GM19467 (cell line): ENCODE results near the gene GHRHR.

Source experiments
- ATAC-seq: cut with Tn5 transposase; IDR thresholded peaks from one replicate; pipeline ENCODE4 v1.9.1; 2021; ENCODE audit warnings: mild to moderate bottlenecking, moderate library complexity; ENCODE audit not compliant: unreplicated experiment

Gene GHRHR

GRCh38 chr7:30965883-30966282, 2.1 kb downstream of the GHRHR start:
- no peak for ATAC-seq

GRCh38 chr7:30968294-30968693, 4.5 kb downstream of the GHRHR start:
- no peak for ATAC-seq

DNA sequence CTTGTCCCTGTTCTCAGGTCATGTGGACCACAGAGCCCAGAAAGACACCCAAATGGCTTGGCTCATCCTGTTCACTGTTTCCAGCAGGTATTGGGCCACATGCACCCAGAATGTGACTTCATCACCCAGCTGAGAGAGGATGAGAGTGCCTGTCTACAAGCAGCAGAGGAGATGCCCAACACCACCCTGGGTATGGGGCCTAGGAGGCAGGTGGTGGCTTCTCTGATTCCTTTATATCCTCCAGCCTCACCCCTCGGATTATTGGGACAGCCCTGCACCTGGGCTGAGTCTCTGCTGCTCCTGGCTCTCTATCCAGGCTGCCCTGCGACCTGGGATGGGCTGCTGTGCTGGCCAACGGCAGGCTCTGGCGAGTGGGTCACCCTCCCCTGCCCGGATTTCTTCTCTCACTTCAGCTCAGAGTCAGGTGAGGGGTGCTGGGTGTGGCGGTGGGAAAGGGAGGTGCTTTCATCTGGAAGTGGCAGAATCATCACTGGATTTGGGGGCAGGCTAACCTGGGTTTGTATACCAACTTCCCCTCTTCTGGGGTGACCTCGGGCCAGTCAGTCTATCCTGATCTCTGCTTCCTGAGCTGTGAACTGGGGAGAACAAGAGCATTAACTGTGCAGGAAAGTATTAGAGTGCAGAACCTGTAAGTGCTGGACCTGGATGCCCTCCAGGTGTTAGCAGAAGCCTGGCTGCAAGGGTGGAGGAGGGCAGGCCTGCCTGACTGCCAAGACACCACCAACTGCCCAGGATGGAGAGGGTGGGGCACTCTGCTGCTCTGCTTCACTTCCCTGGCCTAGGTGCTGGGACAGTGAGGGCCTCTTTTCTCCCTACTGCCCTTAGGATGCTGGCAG, 5.2 kb downstream of the GHRHR start:
- no peak for ATAC-seq

GRCh38 chr7:30969604-30969970, 5.8 kb downstream of the GHRHR start:
- no peak for ATAC-seq

DNA sequence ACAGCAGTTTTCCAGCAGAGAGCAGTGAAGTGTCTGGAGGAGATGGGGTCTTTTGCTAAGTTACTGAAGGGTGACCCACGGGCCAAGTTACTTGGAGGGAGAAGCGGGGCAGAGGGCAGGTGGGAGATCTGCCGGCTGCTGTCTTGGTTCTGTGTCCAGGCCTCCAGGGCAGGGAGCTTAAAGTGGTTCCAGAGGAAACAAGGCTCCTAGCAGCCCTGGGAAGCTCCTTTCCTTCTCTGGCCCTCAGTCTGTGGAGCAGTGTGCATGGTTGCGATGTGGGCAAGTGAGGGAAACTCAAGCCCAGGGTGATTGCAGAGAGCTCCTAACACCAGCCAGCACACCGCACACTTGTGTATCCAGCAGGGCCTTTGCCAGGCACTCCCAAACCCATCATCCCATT, 6.3 kb downstream of the GHRHR start:
- no peak for ATAC-seq

GRCh38 chr7:30970594-30971094, 6.9 kb downstream of the GHRHR start:
- no peak for ATAC-seq

DNA sequence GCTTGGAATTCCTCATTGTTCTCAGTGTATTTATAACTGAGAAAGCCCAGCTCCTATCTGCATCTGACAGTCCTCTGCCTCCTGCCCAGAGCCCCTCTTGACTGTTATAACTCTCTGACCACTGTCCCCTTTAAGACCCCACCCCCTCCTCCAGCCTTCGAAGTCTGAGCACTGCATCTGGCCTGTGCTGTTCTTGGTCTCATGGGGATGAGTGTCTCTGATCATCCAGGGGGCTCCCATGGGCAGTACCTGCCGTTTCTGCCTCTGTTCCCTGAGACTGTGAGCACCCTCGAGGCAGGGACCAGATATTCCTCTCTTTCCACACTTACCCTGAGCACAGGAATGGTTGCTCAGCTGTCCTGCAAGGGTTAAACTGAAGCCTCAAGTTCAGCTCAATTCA, 7.7 kb downstream of the GHRHR start:
- no peak for ATAC-seq

DNA sequence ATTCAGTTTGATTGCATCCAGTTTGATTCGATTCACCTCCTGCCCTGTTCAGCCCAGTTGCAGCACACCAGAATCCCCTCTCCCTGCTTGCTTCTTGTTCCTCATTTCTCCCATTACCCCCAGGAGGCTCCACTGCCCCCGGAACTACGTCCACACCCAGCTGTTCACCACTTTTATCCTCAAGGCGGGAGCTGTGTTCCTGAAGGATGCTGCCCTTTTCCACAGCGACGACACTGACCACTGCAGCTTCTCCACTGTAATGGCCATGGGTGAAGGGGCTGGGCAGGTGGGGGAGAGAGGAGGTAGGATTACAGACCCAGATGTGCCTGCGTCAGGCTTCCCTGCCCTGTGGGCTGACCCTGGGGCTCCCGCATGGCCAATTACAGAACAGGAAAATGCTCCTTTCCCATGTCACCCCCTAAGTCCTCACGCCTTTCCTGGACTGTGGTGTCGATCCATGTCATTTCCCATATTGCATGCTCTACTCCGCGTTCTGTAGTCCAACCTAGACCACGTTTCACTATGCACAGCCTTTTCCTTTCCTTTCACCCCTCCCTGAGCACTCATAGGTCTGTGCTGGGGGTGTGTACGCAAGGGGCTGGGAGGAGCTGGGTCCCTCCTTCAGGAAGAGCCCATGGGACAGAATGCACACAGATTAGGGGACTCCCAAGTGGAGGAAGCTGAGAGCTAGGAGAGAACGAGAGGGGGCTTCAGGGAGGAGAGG, 8.2 kb downstream of the GHRHR start:
- no peak for ATAC-seq

- ATAC-seq, result no peak
Observed at GRCh38 chr7:30973292-30973691, 9.5 kb downstream of the GHRHR start.

DNA sequence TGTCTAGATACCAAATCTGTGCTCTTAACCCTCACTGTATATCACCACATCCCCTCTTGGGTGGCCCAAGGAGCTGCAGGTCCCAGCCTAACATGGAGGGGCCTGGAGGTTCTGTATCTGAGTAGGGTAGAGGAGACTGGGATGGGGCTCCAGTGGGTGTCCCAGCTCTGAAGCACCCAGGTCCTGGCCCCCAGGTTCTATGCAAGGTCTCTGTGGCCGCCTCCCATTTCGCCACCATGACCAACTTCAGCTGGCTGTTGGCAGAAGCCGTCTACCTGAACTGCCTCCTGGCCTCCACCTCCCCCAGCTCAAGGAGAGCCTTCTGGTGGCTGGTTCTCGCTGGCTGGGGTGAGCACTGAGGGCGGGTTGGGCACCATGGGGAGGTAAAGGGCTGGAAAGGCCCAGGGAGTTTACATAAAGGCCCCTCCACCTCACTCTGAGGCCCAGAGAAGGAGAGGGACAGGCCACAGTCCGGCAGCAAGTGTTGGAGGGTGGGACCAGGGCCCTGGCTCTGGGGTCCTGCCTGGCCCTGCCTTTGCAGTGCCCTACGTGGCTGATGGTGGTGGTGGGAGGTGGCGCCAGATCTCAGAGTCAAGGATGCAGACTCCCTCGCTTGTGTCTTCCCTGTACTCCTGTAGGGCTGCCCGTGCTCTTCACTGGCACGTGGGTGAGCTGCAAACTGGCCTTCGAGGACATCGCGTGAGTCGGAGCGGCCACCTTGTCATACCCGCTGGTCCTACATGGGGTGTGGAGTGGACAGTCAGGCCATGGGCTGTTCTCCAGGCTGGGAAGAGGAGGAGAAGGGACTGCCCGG, 10.2 kb downstream of the GHRHR start:
- ATAC-seq, result no peak

DNA sequence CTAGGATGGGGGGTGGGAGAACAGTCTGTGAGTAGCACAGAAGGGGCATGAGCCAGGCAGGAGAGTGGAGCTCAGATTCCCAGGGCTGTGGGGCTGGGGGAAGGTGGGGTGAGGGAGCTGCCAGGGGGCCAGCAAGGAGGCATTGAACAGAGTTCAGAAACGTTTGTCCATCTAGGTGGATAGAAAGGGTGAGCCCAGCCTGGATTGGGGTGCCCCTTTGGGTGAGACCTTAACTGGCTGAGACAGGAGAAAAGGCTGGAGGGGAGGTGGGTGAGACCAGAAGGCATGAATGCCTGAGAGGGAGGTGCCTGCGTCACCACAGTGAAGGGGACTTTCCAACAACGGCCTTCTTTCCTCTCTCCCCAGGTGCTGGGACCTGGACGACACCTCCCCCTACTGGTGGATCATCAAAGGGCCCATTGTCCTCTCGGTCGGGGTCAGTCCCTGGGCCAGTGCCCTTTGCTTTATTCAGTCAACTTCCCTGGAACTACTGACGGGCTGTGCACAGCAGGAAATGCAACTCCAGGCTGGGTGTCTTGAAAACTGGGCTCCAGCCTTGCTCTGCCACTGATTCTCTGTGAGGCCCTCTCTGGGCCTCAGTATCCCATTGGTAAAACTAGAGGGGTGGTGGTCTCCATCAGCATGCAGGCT, 11.0 kb downstream of the GHRHR start:
- peak; percentile 85 for ATAC-seq

DNA sequence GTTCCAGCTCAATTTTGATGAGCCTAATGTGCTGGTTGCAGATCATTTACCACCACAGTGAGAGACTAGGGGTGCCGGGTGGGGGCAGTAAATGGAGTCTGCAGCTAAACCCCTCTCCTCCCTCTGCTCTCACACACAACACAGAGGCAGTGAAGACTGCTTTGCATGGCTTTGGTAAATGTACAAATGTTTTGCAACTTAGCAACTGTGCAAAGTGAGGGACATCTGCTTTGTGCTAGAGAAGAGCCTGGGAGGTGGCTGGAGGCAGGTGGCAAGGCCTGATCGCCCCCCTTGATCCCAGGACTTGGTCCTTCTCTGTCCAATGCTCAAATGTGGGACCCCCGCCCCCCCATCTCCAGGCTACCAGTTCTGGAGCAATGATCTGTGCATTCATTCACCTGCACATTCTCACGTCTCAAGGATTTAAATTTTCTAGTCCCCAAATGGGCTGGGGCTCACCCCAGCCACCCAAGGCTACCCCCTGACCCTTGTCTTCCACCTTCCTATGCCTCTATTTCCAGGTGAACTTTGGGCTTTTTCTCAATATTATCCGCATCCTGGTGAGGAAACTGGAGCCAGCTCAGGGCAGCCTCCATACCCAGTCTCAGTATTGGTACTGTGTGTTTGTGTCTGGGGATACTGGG, 11.6 kb downstream of the GHRHR start:
- no peak for ATAC-seq

GRCh38 chr7:30976381-30976780, 12.6 kb downstream of the GHRHR start:
- no peak for ATAC-seq

DNA sequence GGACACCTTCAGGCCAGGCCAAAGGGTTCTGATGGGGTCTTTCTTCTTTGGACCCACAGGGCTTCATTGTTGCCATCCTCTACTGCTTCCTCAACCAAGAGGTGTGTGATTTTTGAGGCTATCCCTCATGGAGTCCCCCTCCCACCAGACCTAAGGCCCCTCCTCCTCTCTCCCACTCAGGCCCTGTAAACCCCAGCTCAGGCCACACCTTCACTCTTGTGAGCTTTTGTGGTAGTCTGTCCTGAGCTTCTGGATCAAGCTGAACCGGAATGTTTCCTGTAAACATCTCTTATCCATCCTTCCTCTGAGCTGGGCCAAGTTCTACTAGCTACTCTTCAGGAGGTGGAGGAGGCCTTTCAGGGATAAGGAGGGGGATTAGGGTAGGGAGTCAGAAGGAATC, 13.5 kb downstream of the GHRHR start:
- ATAC-seq, result no peak

- ATAC-seq, result no peak
Observed at GRCh38 chr7:30977896-30978564, 14.3 kb downstream of the GHRHR start.

- no peak for ATAC-seq
Observed at GRCh38 chr7:30979027-30979426, 15.3 kb downstream of the GHRHR start.

DNA sequence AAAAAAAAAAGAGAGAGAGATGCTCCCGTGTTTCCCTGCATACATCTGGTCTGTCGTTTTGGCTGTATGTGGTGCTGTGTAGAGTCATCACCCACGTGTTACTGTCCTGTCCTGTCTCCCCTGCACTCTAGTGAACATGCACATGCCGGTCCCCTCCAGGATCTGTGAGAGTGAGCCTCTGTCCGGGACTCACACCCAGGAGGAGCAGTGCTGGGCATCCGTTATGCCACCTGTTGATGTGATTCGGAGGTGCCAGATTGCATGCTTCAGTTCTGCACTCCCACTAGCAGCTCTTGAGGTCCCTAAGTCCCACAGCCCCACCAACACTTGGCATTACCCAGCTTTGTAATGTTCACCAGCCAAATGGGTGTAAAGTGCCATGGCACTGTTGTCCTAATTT, 16.4 kb downstream of the GHRHR start:
- ATAC-seq, result no peak

GRCh38 chr7:30980751-30981150, 17.0 kb downstream of the GHRHR start:
- no peak for ATAC-seq

- ATAC-seq, result peak; percentile 94
Observed at GRCh38 chr7:30983042-30983913, 19.5 kb downstream of the GHRHR start.
